HCT116 (cell line): ENCODE measurements around the gene VASH2.

ENCODE experiments used
- EZH2 ChIP-seq: fragments of 200-600 bp; sonication (generic); IDR thresholded peaks from 2 replicates; pipeline ENCODE4 v1.6.1; 2017; ENCODE audit warnings: antibody characterized with exemption, mixed run types
- POLR2A ChIP-seq: IDR thresholded peaks from 2 replicates; pipeline ENCODE4 v1.7.0; 2011; ENCODE audit warnings: borderline replicate concordance; ENCODE audit not compliant: insufficient read depth, insufficient read length; ENCODE audit errors: extremely low read depth
- POLR2AphosphoS5 ChIP-seq: IDR thresholded peaks from 2 replicates; pipeline ENCODE4 v1.6.1; 2011; ENCODE audit warnings: mild to moderate bottlenecking, low read depth, low read length, moderate library complexity
- SRF ChIP-seq: IDR thresholded peaks from 2 replicates; pipeline ENCODE4 v1.6.1; 2012; ENCODE audit warnings: low read depth
- TCF7L2 ChIP-seq: IDR thresholded peaks from 2 replicates; pipeline ENCODE4 v1.7.0; 2011; ENCODE audit warnings: borderline replicate concordance, inconsistent platforms; ENCODE audit not compliant: insufficient read depth, insufficient read length; ENCODE audit errors: extremely low read depth
- YY1 ChIP-seq: IDR thresholded peaks from 2 replicates; pipeline ENCODE4 v1.6.1; 2011; ENCODE audit warnings: low read length, low read depth, moderate library complexity, mild to moderate bottlenecking; ENCODE audit not compliant: insufficient replicate concordance; ENCODE audit errors: extremely low read depth
- ZNF274 ChIP-seq: fragments of 200-500 bp; sonication (Bioruptor generic); IDR thresholded peaks from 2 replicates; pipeline ENCODE4 v1.6.1; 2014; ENCODE audit warnings: mild to moderate bottlenecking, low read depth, low read length, inconsistent platforms
- TF ChIP-seq, protein P1 (sequence below), 3 experiments: fragments of 200-600 bp in 1 of 3; sonication (generic) in 1 of 3; IDR thresholded peaks in 2 of 3; conservative IDR thresholded peaks in 1 of 3; 2 replicates each; pipeline ENCODE4 v1.5.1; 2012 to 2017; ENCODE audit warnings: low read depth in 2 of 3, low read length in 2 of 3, antibody characterized with exemption in 1 of 3, borderline replicate concordance in 1 of 3, control low read depth in 1 of 3, mild to moderate bottlenecking in 1 of 3, mixed read lengths in 1 of 3, mixed run types in 1 of 3, moderate library complexity in 1 of 3; ENCODE audit not compliant: insufficient read depth in 1 of 3

DNA sequence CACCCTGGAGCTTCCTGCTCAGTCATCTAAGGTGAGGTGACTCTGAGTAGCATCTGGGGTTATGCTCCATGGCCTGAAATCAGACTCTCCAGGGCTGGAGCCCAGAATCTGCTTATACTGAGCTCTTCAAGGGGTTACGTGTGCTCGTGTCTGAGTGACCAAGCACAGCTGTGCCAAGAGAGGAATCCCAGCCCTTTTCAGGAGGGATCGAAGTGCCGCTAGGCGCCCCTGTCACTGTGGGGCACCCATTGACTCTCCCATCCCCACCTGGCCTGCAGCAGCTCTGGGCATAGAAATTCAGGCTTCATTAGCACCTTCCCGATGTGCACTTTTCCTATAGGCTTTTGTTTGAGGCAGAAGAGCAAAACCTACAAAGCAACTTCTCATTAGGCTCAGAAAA is 13.8 kb downstream of the VASH2 start:
- TF ChIP-seq POLR2AphosphoS5 (no peak), EZH2 (no peak), POLR2A (no peak), YY1 (no peak), TCF7L2 (no peak), SRF (no peak), ZNF274 (no peak)
- TF ChIP-seq, protein P1, sequence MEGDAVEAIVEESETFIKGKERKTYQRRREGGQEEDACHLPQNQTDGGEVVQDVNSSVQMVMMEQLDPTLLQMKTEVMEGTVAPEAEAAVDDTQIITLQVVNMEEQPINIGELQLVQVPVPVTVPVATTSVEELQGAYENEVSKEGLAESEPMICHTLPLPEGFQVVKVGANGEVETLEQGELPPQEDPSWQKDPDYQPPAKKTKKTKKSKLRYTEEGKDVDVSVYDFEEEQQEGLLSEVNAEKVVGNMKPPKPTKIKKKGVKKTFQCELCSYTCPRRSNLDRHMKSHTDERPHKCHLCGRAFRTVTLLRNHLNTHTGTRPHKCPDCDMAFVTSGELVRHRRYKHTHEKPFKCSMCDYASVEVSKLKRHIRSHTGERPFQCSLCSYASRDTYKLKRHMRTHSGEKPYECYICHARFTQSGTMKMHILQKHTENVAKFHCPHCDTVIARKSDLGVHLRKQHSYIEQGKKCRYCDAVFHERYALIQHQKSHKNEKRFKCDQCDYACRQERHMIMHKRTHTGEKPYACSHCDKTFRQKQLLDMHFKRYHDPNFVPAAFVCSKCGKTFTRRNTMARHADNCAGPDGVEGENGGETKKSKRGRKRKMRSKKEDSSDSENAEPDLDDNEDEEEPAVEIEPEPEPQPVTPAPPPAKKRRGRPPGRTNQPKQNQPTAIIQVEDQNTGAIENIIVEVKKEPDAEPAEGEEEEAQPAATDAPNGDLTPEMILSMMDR (IDR thresholded peaks at IDR 0.05 in 2 of 3, conservative IDR thresholded peaks at IDR 0.05 in 1 of 3; ENCODE audit: borderline replicate concordance in 1 of 3, insufficient read depth in 1 of 3, low read depth in 2 of 3, low read length in 2 of 3), result no peak
